Activated CD8-positive, alpha-beta memory T cell treated with anti-CD3 and anti-CD28 coated beads for 1 hour (primary cell): ENCODE data around the gene SOX18.
"Not testable (repeated sequence)": the region's sequence is repeated elsewhere in the genome, so short reads cannot be mapped to it uniquely, and the experiment has no call there.

Source experiments
- DNase-seq, 2 donors: peaks; one replicate each; pipeline ENCODE4 v3.0.0-alpha.2; 2020; ENCODE audit warnings: low read depth in 1 of 2; ENCODE audit errors: extremely low read depth in 1 of 2

SOX18 gene

GRCh38 chr20:64049060-64049877, at the start of gene SOX18:
SOX18 (minus strand) TSS chr20:64049639; CDS start chr20:64049516, 123 bp downstream.
- no peak for DNase-seq

- no peak for DNase-seq
These were observed 49.1 kb upstream of the SOX18 start for GRCh38 chr20:64098471-64099013.

DNA sequence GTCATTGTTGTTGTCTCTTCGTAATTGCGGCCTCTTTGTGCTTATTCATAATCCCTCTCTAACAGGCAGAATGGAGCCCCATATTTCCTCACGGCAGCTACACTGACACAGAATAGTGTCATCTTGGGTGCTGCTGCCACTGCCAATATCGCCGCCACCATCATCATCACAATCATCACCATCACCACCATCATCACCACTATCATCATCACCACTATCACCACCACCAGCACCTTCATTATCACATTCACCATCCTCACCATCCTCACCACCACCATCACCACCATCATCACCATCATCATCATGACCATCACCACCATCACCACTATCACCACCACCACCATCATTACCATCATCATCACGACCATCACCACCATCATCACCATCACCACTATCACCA, 47.1 kb upstream of the SOX18 start:
- DNase-seq: no peak

DNA sequence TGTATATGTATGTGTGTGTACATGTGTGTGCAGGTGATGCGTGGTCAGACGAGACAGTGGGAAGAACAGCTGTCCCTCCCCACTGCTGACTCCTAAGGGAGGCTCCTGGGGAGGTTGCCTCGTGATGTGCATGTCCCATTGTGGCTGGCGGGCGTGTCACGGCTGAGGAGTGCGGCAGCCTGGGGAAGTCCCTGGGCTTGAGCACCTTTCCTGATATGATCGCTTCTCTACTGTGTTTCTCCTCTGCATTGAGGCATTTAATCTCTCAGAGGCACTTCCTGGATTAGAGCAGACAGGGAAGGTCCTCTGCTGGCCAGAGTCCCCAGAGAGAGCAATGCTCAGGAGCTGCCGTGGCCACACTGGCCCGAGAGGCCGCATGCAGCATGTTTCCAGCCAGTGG, 46.5 kb upstream of the SOX18 start:
- no peak for DNase-seq

DNA sequence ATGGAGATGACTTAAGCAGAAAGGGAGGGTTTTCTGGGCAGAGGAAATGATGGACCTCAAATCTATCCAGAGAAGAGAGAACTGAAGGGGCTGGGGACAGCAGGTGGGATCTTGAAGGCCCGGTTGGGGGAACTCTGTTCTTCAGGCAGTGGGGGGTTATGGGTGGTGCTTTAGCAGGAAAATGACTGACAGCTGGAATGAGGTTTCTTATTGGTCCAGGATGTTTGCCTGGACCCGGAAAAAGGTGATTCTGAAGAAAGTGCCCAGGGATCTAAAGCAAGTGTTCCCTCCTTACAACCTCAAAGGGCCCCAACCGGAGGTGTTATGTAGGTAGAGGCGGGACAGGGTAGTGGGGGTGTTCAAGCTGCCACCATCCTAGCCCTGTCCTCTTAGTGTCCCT, 46.0 kb upstream of the SOX18 start:
- no peak for DNase-seq

GRCh38 chr20:64093013-64093503, 43.6 kb upstream of the SOX18 start:
- DNase-seq: no peak

DNA sequence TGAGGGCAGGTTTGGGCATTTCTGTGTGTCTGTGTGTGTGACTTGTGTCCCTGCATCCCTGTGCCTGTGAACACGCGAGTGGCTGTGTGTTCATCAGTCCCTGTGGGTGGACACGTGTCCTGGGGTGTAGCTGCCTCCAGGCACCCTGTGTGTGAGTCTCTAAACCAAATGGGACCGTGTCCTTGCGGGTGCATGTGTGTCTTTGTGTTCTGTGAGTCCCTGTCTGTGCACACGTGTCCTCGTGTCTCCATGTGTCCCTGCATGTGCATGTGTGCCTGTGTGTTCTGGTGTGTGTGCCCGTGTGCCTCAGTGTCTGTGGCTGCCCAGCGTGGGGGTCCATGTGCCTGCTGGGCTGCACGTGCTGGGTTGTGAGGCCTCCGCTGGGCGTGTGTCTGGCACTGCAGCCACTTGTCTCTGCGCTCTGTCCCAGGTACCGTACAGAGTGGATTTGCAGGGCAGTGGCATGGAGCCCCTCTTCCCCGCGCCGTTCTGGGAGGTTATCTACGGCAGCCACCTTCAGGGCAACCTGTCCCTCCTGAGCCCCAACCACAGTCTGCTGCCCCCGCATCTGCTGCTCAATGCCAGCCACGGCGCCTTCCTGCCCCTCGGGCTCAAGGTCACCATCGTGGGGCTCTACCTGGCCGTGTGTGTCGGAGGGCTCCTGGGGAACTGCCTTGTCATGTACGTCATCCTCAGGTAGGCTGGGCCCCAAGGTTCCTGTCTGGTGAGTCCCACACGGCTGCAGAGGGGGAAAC, 43.0 kb upstream of the SOX18 start:
- no peak for DNase-seq

GRCh38 chr20:64091770-64092169, 42.3 kb upstream of the SOX18 start:
- DNase-seq: no peak

DNA sequence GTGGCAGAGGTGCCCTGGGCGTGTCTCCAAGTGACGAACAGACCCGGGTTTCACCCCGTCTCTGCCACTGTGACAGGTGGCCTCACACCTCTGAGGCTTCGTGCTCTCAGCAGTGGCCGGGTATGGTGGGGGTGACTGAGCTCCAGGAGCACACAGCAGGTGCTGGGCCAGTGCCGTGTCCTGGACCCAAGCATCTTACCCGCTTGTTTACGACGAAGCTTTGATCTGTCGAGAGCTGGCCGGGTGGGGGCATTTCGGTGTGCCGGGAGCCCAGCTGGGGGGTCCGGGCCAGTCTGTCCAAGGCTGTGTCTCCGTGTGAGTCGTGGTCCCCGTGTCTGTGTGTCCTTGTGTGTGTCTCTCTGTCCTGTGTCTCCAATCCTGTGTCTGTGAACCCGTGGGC, 41.9 kb upstream of the SOX18 start:
- no peak for DNase-seq

- DNase-seq: no peak
These were observed 40.7 kb upstream of the SOX18 start for GRCh38 chr20:64090165-64090564.

DNA sequence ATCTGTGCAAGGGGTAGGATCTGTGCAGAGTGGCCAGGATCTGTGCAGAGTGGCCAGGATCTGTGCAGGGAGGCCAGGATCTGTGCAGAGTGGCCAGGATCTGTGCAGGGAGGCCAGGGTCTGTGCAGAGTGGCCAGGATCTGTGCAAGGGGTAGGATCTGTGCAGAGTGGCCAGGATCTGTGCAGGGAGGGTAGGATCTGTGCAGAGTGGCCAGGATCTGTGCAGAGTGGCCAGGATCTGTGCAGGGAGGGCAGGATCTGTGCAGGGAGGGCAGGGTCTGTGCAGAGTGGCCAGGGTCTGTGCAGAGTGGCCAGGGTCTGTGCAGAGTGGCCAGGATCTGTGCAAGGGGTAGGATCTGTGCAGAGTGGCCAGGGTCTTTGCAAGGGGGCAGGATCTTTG, 39.1 kb upstream of the SOX18 start:
- DNase-seq: not testable (repeated sequence)

GRCh38 chr20:64087226-64087825, 37.9 kb upstream of the SOX18 start:
- not testable (repeated sequence) for DNase-seq

DNA sequence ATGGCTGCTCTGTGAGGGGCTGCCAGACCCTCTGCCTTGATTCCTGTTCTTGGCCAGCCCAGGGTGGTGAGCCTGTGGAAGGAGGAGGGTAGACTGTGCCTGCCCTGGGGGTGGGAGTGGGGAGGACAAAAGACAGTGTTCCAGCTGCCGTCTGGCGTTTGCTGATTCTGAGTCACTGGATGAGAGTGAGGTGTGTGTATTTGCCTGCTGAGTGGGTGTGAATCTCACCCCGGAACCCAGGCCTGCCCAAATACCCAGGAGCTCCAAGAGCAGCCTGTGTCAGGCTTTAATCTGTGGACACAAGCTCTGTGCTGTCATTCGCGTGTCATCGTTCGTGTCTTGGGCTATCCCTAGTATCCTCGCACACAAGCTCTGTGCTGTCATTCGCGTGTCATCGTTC, 37.4 kb upstream of the SOX18 start:
- DNase-seq: no peak

GRCh38 chr20:64084685-64085152, 35.3 kb upstream of the SOX18 start:
- DNase-seq: no peak

DNA sequence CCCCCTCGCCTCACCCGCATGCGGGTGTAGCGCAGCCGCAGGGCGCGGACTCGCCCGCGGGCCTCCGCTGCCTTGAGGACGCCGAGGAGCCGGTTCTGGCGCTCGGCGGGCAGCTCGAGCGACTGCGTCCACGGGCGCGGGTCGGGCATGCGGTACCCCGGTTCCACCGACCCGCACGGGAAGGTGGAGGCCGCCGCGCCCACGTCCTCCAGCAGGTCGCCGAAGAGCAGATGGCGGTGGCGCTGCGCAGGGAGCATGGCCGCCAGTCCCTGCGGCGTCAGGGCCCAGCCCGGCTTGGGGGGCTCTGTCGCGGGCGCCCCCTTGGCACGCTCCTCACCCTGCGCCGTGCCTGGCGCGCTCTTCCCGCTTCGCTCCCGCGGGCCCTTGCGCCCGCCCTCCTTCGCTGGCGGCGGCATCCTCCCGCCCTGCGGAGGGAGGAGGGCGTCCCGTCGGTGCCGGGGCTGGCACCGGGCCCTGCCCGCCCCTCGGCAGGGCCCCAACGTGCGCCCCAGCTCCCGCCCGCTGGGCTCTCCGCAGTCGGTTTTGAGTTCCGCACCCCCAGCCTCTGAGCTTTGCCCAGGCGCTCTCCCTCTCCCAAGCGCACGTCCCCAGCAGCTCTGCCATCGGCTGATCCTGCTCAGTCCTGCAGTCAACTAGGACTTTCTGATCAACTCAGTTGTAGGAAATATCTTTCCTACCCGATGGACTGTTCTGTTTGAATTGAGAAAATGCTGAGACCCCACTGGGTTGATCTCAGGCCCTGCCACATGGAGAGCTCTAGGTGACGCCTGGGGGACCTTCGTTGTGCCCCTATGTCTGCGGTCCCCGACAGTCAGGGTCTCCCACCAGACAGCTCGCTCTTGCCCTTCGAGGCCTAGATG, 34.6 kb upstream of the SOX18 start, which contains the start of gene LKAAEAR1:
Gene LKAAEAR1 (minus strand): TSS at position 595 of the 881 bp plus-strand sequence. CDS start 179 bp downstream, at position 416.
- no peak for DNase-seq

DNA sequence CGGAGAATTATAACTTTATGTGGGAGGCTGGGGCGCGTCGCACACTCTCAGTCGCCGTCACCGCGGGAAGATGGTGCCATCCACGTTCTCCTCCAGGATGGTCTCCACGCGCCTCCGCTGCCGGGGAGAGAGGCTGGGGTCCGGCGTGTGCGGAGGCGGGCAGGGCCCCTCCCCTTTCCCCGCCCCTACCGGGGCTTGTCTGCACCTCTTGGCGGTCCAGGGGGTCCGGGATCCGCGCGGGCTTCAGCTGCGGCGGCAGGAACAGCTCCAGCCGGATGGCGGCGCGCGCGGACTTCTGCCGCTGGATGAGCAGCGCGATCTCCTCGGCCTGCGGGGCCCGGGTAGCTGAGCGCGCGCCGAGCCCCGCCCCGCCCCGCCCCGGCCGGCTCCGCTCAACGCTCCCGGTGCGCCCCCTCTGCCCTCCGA, 34.0 kb upstream of the SOX18 start:
- peak in 1 of 2 donors; percentile 51 for DNase-seq

- no peak for DNase-seq
These were observed 33.5 kb upstream of the SOX18 start for GRCh38 chr20:64082820-64083377.

- DNase-seq: no peak
These were observed 32.8 kb upstream of the SOX18 start for GRCh38 chr20:64082126-64082731.

DNA sequence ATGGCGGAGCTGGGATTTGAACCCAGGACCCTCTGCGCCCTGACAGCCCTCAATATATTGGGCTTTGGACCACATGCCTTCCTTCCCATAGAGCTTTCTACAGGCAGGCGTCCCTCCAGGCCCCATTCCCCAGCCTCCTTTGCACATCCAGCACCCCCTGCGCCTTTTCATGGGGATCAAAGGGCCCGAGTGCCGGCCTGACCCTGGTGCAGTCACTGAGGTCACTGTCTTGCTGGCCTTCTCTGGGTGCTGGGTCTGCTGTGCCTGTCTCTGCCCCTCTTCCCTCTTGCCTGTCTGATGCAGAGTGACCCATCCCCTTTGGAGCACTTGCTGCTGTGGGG, 32.2 kb upstream of the SOX18 start:
- no peak for DNase-seq
